ENCODE data around the gene PRR15L.

Gene PRR15L

GRCh38 chr17:47987240-47987835 lies 29.7 kb upstream of the PRR15L start:
- DNase-seq: peak; percentile 11

DNA sequence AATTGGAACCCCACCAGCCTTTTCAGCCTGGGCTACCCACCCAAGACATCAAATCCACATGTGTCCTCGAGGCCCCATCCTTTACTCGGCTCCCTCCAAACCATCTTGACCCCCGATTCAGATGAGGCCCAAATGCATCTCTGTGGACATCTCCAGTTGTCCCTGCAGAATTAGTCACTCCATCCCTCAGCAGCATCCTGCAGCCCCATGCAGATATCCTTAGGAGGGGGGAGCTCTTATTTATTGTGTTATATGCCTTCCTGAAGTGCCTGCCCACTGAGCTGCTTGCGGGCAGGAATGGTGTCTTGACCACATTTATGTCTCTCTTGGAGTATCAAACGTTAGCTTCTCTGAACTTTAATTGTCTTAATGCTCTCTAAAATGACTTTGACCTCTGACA lies 28.8 kb upstream of the PRR15L start:
- DNase-seq: no peak

DNA sequence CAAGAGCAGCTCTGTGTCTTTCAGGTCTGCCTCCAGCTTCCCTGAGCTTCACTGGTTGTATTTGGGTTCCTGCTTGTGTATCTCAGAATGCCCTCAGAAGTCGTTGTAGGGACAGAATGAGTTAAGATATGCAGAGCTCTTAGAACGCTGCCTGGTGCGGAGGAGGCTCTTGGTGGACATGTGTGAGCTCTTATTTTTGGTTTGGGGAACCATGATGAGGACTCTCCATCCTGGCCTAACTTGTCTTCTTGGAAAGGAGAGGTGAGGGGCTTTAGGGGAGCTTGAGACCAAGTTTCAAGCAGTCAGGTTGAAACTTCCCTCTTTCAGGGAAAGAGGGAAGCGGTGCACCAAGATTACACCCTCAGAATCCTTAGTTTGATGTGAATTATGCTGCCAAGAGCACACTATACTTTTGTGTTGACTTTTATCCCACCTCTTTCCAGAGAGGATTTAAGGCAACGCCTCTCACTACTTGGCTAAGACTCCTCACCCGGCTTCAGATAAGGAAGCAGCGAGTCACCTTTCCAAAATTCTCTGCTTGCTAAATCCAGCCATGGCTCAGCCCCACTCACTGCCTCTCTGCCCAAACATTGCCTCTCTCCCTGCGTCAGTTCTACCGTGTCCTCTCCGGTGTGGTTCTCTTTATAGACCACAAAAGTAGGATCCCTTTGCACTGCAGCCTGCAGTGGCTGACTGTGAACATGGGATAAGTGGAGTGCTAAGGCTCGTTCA lies 26.0 kb upstream of the PRR15L start:
- no peak for DNase-seq

- no peak for DNase-seq
Measured at GRCh38 chr17:47982645-47983390, 25.1 kb upstream of the PRR15L start.

GRCh38 chr17:47982091-47982617 lies 24.5 kb upstream of the PRR15L start:
- DNase-seq: no peak

DNA sequence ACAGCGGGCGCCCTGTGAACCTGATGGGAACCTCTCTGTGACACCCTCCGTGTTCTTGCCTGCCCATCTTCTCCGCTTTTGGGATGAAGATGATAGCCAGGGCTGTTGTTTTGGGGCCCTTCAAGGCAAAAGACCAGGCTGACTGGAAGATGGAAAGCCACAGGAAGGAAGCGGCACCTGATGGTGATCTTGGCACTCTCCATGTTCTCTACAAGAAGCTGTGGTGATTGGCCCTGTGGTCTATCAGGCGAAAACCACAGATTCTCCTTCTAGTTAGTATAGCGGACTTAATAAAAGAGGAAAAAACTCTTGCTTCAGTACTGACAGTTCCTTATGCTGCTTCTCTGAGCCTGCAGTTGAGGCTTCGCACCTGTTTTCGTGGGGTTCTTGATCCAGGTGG lies 23.8 kb upstream of the PRR15L start:
- DNase-seq: no peak

DNA sequence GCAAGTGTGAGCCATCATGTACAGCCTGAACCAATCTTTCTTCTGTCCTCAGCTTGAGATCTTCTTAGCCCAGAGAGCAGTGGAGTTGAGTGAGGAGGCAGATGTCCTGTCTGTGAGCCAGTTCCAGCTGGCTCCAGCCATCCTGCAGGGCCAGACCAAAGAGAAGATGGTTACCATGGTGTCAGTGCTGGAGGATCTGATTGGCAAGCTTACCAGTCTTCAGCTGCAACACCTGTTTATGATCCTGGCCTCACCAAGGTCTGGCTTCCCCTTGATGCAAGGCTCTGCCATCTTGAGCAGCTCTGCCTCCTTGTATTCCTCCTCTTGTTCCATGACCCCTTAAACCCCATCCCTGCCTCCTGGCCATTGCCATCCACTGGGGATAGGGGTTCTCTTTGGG lies 22.9 kb upstream of the PRR15L start:
- no peak for DNase-seq

GRCh38 chr17:47978324-47978723 lies 20.6 kb upstream of the PRR15L start:
- no peak for DNase-seq

DNA sequence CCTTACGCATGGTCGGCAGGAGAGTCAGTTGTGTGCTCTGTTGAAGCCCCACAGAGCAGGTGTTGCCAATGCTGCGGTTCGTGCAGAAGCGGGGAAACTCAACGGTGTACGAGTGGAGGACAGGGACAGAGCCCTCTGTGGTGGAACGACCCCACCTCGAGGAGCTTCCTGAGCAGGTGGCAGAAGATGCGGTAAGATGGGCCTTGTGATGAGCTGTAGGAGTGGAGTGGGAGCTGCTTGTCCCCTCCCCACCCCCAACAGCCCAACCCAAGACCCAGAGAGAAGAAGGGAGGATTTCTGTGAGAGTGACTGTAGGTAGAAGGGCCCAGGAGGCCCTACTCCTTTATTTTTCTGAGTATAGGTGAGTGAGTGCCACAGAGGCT lies 18.1 kb upstream of the PRR15L start:
- no peak for DNase-seq

- no peak for DNase-seq
Measured at GRCh38 chr17:47975189-47975822, 17.6 kb upstream of the PRR15L start.

DNA sequence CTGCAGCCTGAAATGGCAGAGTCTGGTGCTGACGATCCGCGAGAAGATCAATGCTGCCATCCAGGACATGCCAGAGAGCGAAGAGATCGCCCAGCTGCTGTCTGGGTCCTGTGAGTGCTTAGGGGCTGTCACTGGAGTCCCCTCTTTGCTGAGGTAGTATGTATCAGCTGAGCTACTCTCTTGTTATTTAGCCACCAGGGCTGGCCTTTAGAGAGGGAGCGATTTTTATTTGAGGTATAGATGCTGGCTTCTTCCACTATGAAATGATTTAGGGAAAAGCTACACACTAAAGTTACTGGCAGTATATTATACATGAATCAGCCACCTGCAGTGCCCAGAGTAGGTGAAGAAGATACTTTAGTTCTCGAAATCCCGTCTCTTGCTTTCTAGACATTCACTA lies 15.9 kb upstream of the PRR15L start:
- DNase-seq: no peak

DNA sequence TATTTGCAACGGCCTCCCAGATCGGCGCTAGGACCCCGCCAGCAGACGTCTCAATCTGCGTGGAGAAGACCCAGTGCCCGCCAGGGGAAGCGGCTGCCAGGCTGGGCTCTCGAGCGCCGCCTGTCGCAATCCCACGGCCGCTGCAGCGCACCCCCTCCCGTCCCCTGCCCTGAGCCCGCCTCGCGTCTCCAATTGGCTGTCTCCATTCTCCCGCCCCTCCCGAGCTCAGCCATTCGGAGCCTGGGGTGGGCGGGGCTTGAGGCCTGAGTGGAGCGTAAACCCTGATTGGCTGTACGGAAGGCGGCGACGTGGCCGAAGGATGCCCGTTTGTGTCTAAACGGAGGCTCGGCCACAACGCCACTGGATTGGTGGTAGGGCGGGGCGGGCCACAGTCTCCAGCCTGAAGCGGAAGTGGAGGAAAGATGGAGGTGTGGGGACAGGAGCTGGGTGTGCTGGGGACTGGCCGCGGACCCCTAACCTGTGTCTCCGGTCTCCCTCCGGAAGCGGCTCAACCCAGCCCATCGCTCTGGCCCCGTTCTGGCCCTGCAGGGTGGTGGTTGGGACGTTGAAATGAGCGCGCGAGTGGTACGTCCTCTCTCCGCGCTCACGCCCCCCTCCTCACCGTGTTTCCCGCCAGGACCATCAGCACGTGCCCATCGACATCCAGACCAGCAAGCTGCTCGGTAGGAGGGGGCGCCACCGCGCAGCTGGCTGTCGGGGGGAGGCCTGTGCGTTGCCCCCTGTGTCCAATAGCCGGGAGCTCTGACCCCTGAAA lies 13.2 kb upstream of the PRR15L start, which contains the start of gene CDK5RAP3:
TSS of gene CDK5RAP3 (plus strand) at position 389 of the 775 bp plus-strand sequence. CDS start at position 423, 34 bp downstream.
- peak; percentile 99 for DNase-seq

GRCh38 chr17:47969930-47970724 lies 12.4 kb upstream of the PRR15L start:
- no peak for DNase-seq

GRCh38 chr17:47968836-47969235 lies 11.2 kb upstream of the PRR15L start:
- no peak for DNase-seq

GRCh38 chr17:47967607-47968252 lies 10.0 kb upstream of the PRR15L start:
- DNase-seq: no peak

GRCh38 chr17:47966079-47966519 lies 8.4 kb upstream of the PRR15L start:
- DNase-seq: no peak

DNA sequence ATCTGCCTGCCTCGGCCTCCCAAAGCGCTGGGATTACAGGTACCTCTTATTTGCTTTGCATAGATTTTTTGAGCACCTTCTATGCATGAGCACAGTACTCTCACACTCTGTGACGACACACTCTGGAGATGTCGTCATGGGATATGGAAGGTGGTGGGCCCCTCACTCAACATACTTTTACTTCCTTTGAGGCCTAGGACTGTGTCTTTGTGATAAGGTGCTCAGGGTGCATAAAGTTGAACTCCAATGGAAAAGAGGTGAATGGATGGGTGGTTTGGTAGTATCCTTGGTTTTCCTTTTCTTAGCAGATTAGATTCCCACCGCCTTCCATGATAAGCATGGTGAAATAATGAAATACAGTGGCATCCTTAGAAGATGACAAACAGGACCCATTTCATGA lies 7.2 kb upstream of the PRR15L start:
- DNase-seq: no peak

- DNase-seq: no peak
Measured at GRCh38 chr17:47962901-47963300, 5.2 kb upstream of the PRR15L start.

DNA sequence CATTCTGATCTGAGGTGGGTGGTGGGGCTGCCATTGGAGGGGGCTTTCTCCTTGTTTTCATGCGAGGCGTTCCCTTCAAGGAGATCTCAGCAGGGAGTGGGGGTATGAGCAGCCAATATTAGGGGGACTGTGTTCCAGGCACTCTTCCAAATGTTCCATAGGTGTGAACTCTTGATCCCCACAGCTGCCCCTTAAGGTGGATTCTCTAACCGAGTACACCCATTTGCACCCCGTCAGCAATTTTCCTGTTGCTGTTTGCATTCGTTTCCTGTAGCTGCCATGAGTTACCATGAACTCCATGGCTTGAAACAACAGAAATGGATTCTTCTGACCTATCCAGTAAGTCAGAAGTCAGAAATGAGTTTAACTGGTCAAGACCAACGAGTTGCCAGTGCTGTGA lies 3.7 kb upstream of the PRR15L start:
- DNase-seq: no peak

GRCh38 chr17:47959825-47960655 lies 2.4 kb upstream of the PRR15L start:
- DNase-seq: peak; percentile 58

Data from DMS153 (cell line).